HG03095 (cell line): Measurements from ENCODE around the gene NOL4L.

Experiments
- ATAC-seq: cut with Tn5 transposase; IDR thresholded peaks from one replicate; pipeline ENCODE4 v1.9.1; 2021; ENCODE audit warnings: moderate library complexity; ENCODE audit not compliant: unreplicated experiment

NOL4L gene

DNA sequence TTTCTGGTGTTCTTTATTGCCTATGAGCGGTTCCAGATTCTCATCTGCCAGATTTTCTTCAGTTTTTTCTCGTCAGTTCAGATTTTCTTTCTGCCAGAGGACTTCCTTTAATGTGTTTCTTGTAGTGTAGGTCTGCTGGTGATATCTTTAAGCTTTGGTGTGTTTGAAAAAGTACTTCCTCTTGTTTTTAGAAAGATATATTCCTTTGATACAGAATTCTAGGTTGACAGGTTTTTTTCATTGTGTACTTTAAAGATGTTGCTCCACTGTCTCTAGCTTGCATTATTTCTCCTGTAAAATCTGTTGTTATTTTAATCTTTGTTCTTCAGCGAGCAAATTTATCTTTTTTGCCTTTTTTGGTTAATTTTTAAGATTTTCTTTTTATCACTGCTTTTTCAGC, 190.1 kb downstream of the NOL4L start:
- ATAC-seq: no peak
